ENCODE measurements around the gene PCDHB4.

GRCh38 chr5:141149812-141150211 is 28.2 kb downstream of the PCDHB4 start, which contains the start of gene PCDHB6:
- TF ChIP-seq POLR2A (IDR thresholded peaks at IDR 0.05; ENCODE audit: low read depth) (no peak), CTCF (IDR thresholded peaks at IDR 0.05) (peak in 1 of 3 experiments; percentile 18), POLR2AphosphoS5 (IDR thresholded peaks at IDR 0.05) (no peak), EP300 (IDR thresholded peaks at IDR 0.05) (no peak)

Data from esophagus muscularis mucosa (tissue), 4 donors.